ENCODE results near the gene PRDX5.

The PRDX5 gene

DNA sequence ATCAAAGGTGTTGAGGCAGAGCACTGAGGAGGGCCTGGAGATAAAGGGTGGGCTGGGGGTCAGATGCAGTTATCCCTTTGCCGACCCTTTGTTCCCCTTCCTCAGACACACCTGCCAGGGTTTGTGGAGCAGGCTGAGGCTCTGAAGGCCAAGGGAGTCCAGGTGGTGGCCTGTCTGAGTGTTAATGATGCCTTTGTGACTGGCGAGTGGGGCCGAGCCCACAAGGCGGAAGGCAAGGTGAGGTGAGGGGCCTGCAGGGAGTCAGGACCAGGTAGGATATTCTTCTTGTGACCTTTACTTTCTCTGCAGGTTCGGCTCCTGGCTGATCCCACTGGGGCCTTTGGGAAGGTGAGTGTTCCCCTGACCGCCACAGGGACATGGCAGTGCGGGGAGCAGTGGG, 2.6 kb downstream of the PRDX5 start:
- Histone ChIP-seq H2AFZ (ENCODE audit: low read length) (no peak overlapping the region), H3K9me3 (ENCODE audit: insufficient read depth, low read depth, low read length) (no peaks in the 10 kb centered on the region), H3K4me1 (ENCODE audit: insufficient read depth, low read length, poor library complexity, severe bottlenecking) (peaks cover 22% of the 10 kb centered on the region), H3F3A (ENCODE audit: low read depth) (peaks cover 7% of the 10 kb centered on the region; the same call in 1 of the 2 replicates), H3K79me2 (ENCODE audit: insufficient read depth, low read length) (peaks cover 41% of the 10 kb centered on the region), H3K4me2 (ENCODE audit: low read depth, low read length, poor library complexity, severe bottlenecking) (peak overlapping the region; percentile 13), H3K4me3 (ENCODE audit: low read length, poor library complexity, severe bottlenecking) (no peak overlapping the region), H3K36me3 (ENCODE audit: insufficient read depth, low read length) (peaks cover under 1% of the 10 kb centered on the region; the same call in 1 of the 2 replicates), H3K27me3 (ENCODE audit: insufficient read depth, low read length, poor library complexity, severe bottlenecking) (no peaks in the 10 kb centered on the region), H3K9ac (ENCODE audit: low read depth, low read length, poor library complexity, severe bottlenecking) (peak overlapping the region; percentile 0), H3K9me2 (replicated peaks; ENCODE audit: low read depth, low read length) (no peaks in the 10 kb centered on the region), H4K20me1 (ENCODE audit: insufficient read depth, low read length, poor library complexity, severe bottlenecking) (peaks cover 10% of the 10 kb centered on the region)
- TF ChIP-seq, protein P1, sequence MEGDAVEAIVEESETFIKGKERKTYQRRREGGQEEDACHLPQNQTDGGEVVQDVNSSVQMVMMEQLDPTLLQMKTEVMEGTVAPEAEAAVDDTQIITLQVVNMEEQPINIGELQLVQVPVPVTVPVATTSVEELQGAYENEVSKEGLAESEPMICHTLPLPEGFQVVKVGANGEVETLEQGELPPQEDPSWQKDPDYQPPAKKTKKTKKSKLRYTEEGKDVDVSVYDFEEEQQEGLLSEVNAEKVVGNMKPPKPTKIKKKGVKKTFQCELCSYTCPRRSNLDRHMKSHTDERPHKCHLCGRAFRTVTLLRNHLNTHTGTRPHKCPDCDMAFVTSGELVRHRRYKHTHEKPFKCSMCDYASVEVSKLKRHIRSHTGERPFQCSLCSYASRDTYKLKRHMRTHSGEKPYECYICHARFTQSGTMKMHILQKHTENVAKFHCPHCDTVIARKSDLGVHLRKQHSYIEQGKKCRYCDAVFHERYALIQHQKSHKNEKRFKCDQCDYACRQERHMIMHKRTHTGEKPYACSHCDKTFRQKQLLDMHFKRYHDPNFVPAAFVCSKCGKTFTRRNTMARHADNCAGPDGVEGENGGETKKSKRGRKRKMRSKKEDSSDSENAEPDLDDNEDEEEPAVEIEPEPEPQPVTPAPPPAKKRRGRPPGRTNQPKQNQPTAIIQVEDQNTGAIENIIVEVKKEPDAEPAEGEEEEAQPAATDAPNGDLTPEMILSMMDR (conservative IDR thresholded peaks at IDR 0.05; ENCODE audit: low read length): no peak
- no peak for TF ChIP-seq EZH2phosphoT487 (IDR thresholded peaks at IDR 0.05; ENCODE audit: borderline replicate concordance)

DNA sequence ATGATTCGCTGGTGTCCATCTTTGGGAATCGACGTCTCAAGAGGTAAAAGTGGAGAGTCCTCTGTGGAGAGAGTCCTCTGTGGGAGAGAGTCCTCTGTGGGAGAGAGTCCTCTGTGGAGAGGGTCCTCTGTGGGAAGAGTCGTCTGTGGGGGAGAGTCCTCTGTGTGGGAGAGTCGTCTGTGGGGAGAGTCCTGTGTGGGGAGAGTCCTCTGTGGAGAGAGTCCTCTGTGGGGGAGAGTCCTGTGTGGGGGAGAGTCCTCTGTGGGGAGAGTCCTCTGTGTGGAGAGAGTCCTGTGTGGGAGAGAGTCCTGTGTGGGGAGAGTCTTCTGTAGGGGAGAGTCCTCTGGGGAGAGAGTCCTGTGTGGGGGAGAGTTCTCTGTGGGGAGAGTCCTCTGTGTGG, 3.1 kb downstream of the PRDX5 start:
- no peak overlapping the region for H3K4me2 ChIP-seq (ENCODE audit: low read depth, low read length, poor library complexity, severe bottlenecking)
- H3K4me1 ChIP-seq (ENCODE audit: insufficient read depth, low read length, poor library complexity, severe bottlenecking): peaks cover 22% of the 10 kb centered on the region
- TF ChIP-seq EZH2phosphoT487 (IDR thresholded peaks at IDR 0.05; ENCODE audit: borderline replicate concordance): no peak
- TF ChIP-seq, protein P1 (conservative IDR thresholded peaks at IDR 0.05; ENCODE audit: low read length): no peak

DNA sequence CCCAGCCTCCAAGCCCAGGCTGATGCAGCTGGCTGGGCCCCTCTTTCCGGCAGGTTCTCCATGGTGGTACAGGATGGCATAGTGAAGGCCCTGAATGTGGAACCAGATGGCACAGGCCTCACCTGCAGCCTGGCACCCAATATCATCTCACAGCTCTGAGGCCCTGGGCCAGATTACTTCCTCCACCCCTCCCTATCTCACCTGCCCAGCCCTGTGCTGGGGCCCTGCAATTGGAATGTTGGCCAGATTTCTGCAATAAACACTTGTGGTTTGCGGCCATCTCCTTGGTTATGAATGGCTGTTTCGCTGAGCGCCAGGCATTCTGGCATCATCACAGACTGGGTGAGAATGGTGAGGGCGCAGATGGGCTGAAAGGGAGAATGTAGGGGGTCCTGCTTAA, 3.6 kb downstream of the PRDX5 start:
- no peaks in the 10 kb centered on the region for H3K9me3 ChIP-seq (ENCODE audit: insufficient read depth, low read depth, low read length)
- no peaks in the 10 kb centered on the region for H3K27me3 ChIP-seq (ENCODE audit: insufficient read depth, low read length, poor library complexity, severe bottlenecking)
- H3K4me3 ChIP-seq (ENCODE audit: low read length, poor library complexity, severe bottlenecking): no peak overlapping the region
- H3K4me2 ChIP-seq (ENCODE audit: low read depth, low read length, poor library complexity, severe bottlenecking): no peak overlapping the region
- no peak overlapping the region for H2AFZ ChIP-seq (ENCODE audit: low read length)
- peaks cover 22% of the 10 kb centered on the region for H3K4me1 ChIP-seq (ENCODE audit: insufficient read depth, low read length, poor library complexity, severe bottlenecking)
- no peaks in the 10 kb centered on the region for H3K36me3 ChIP-seq (ENCODE audit: insufficient read depth, low read length)
- peaks cover 6% of the 10 kb centered on the region for H4K20me1 ChIP-seq (ENCODE audit: insufficient read depth, low read length, poor library complexity, severe bottlenecking)
- H3F3A ChIP-seq (ENCODE audit: low read depth): peaks cover 7% of the 10 kb centered on the region; the same call in 1 of the 2 replicates
- H3K9ac ChIP-seq (ENCODE audit: low read depth, low read length, poor library complexity, severe bottlenecking): no peak overlapping the region
- TF ChIP-seq EZH2phosphoT487 (IDR thresholded peaks at IDR 0.05; ENCODE audit: borderline replicate concordance): no peak
- TF ChIP-seq, protein P1 (conservative IDR thresholded peaks at IDR 0.05; ENCODE audit: low read length): no peak
- no peaks in the 10 kb centered on the region for H3K9me2 ChIP-seq (replicated peaks; ENCODE audit: low read depth, low read length)
- peaks cover 31% of the 10 kb centered on the region for H3K79me2 ChIP-seq (ENCODE audit: insufficient read depth, low read length)

More for the DNA sequence above, 3.1 kb downstream of the PRDX5 start:
- H3K9me2 ChIP-seq (replicated peaks; ENCODE audit: low read depth, low read length): no peaks in the 10 kb centered on the region
- H3K36me3 ChIP-seq (ENCODE audit: insufficient read depth, low read length): no peaks in the 10 kb centered on the region
- no peak overlapping the region for H3K4me3 ChIP-seq (ENCODE audit: low read length, poor library complexity, severe bottlenecking)
- H3K9me3 ChIP-seq (ENCODE audit: insufficient read depth, low read depth, low read length): no peaks in the 10 kb centered on the region
- H3K9ac ChIP-seq (ENCODE audit: low read depth, low read length, poor library complexity, severe bottlenecking): no peak overlapping the region
- peaks cover 9% of the 10 kb centered on the region for H4K20me1 ChIP-seq (ENCODE audit: insufficient read depth, low read length, poor library complexity, severe bottlenecking)
- no peak overlapping the region for H2AFZ ChIP-seq (ENCODE audit: low read length)
- no peaks in the 10 kb centered on the region for H3K27me3 ChIP-seq (ENCODE audit: insufficient read depth, low read length, poor library complexity, severe bottlenecking)
- H3K79me2 ChIP-seq (ENCODE audit: insufficient read depth, low read length): peaks cover 37% of the 10 kb centered on the region
- peaks cover 7% of the 10 kb centered on the region; the same call in 1 of the 2 replicates for H3F3A ChIP-seq (ENCODE audit: low read depth)
